Stomach (tissue), 4 donors: ENCODE measurements around the gene KIRREL3.

ENCODE experiments used
- POLR2A ChIP-seq, 4 donors: fragments of 450-650 bp; IDR thresholded peaks; one replicate each; pipeline ENCODE4 v1.6.1; 2016; ENCODE audit warnings: antibody characterized with exemption in 4 of 4, control low read depth in 2 of 4, mild to moderate bottlenecking in 1 of 4, moderate library complexity in 1 of 4
- POLR2AphosphoS5 ChIP-seq, 3 donors: sonication (generic); formaldehyde crosslinking; IDR thresholded peaks; one replicate each; pipeline ENCODE4 v1.6.1; 2016; ENCODE audit warnings: antibody characterized with exemption in 3 of 3
- TF ChIP-seq, protein P1 (sequence below), 7 experiments: fragments of 450-650 bp in 4 of 7; fragments of 200-600 bp in 3 of 7; sonication (generic) in 3 of 7; IDR thresholded peaks; one replicate each; pipeline ENCODE4 v1.5.1; 2016 to 2019; ENCODE audit warnings: antibody characterized with exemption in 7 of 7, control low read depth in 2 of 7, mild to moderate bottlenecking in 1 of 7

GRCh38 chr11:126410649-126411048 lies 589.9 kb downstream of the KIRREL3 start:
- TF ChIP-seq POLR2AphosphoS5 (IDR thresholded peaks at IDR 0.05) (no peak), POLR2A (IDR thresholded peaks at IDR 0.05) (no peak)
- TF ChIP-seq, protein P1, sequence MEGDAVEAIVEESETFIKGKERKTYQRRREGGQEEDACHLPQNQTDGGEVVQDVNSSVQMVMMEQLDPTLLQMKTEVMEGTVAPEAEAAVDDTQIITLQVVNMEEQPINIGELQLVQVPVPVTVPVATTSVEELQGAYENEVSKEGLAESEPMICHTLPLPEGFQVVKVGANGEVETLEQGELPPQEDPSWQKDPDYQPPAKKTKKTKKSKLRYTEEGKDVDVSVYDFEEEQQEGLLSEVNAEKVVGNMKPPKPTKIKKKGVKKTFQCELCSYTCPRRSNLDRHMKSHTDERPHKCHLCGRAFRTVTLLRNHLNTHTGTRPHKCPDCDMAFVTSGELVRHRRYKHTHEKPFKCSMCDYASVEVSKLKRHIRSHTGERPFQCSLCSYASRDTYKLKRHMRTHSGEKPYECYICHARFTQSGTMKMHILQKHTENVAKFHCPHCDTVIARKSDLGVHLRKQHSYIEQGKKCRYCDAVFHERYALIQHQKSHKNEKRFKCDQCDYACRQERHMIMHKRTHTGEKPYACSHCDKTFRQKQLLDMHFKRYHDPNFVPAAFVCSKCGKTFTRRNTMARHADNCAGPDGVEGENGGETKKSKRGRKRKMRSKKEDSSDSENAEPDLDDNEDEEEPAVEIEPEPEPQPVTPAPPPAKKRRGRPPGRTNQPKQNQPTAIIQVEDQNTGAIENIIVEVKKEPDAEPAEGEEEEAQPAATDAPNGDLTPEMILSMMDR (IDR thresholded peaks at IDR 0.05): no peak
